Suprapubic skin (tissue), 4 donors: ENCODE results near the gene CELA2A.

Experiments used
- EP300 ChIP-seq: sonication (generic); formaldehyde crosslinking; IDR thresholded peaks from one replicate; pipeline ENCODE4 v1.6.1; 2017; ENCODE audit warnings: antibody characterized with exemption
- POLR2A ChIP-seq, 2 donors: fragments of 450-650 bp; IDR thresholded peaks; one replicate each; pipeline ENCODE4 v1.6.1; 2017; ENCODE audit warnings: antibody characterized with exemption in 2 of 2, mild to moderate bottlenecking in 2 of 2, moderate library complexity in 2 of 2
- POLR2AphosphoS5 ChIP-seq, 3 donors: sonication (generic); formaldehyde crosslinking; IDR thresholded peaks; one replicate each; pipeline ENCODE4 v1.6.1; 2017; ENCODE audit warnings: antibody characterized with exemption in 3 of 3
- TF ChIP-seq, protein P1 (sequence below), 2 donors: fragments of 200-600 bp in 1 of 2; fragments of 450-650 bp in 1 of 2; sonication (generic) in 1 of 2; IDR thresholded peaks; one replicate each; pipeline ENCODE4 v1.5.1; 2016 to 2019; ENCODE audit warnings: antibody characterized with exemption in 2 of 2, mild to moderate bottlenecking in 1 of 2, moderate library complexity in 1 of 2

DNA sequence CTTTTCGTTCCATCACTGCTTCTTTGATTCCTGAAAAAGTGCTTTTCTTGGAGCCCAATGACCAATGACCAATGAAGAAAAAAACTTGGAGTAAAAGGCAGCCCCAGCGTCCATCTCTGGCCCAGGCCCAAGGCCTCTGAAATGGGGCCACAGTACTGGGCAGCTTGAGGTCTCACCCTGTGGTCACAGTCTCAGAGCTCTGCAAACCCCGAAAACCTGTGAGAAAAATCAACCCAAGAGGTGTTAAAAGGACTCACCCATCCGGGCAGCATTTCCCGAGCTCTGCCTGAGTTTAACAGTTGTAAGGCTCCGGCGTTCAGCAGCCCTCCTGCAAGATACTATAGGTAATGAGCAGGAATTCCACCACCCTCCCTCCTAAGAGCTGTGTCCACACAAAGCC is 49.0 kb upstream of the CELA2A start:
- no peak for TF ChIP-seq POLR2A (IDR thresholded peaks at IDR 0.05)
- TF ChIP-seq, protein P1, sequence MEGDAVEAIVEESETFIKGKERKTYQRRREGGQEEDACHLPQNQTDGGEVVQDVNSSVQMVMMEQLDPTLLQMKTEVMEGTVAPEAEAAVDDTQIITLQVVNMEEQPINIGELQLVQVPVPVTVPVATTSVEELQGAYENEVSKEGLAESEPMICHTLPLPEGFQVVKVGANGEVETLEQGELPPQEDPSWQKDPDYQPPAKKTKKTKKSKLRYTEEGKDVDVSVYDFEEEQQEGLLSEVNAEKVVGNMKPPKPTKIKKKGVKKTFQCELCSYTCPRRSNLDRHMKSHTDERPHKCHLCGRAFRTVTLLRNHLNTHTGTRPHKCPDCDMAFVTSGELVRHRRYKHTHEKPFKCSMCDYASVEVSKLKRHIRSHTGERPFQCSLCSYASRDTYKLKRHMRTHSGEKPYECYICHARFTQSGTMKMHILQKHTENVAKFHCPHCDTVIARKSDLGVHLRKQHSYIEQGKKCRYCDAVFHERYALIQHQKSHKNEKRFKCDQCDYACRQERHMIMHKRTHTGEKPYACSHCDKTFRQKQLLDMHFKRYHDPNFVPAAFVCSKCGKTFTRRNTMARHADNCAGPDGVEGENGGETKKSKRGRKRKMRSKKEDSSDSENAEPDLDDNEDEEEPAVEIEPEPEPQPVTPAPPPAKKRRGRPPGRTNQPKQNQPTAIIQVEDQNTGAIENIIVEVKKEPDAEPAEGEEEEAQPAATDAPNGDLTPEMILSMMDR (IDR thresholded peaks at IDR 0.05) = no peak
- TF ChIP-seq POLR2AphosphoS5 (IDR thresholded peaks at IDR 0.05) = no peak
- TF ChIP-seq EP300 = no peak
